GM23338 (cell line): Measurements from ENCODE around the gene OR2F2. TPM values are rescaled to one million over a fixed set of nuclear protein-coding genes. Genes with fewer than 3 reads are reported as not detected.

ENCODE experiments used
- ATAC-seq: fragments of 200-7000 bp; cut with Tn5 transposase; 3 replicates; pipeline ENCODE4 v1.9.1; 2020
- DNase-seq: peaks from one replicate; pipeline ENCODE4 v3.0.0-alpha.2; 2015; ENCODE audit warnings: low spot score
- H2AFZ ChIP-seq: fragments of 200-600 bp; sonication (generic); 2 replicates; pipeline ENCODE4 v1.8.0; 2016; ENCODE audit warnings: antibody characterized with exemption, mild to moderate bottlenecking, moderate library complexity
- H3F3A ChIP-seq: fragments of 200-600 bp; sonication (generic); replicated peaks from 2 replicates; pipeline ENCODE4 v1.8.0; 2017; ENCODE audit warnings: antibody characterized with exemption, mixed run types, low read depth
- H3K27ac ChIP-seq: fragments of 200-600 bp; sonication (generic); 2 replicates; pipeline ENCODE4 v1.6.1; 2016; ENCODE audit warnings: low read depth
- H3K27me3 ChIP-seq: fragments of 200-600 bp; sonication (generic); 2 replicates; pipeline ENCODE4 v1.8.0; 2016; ENCODE audit warnings: mild to moderate bottlenecking, mixed run types, moderate library complexity; ENCODE audit not compliant: insufficient read depth
- H3K36me3 ChIP-seq: fragments of 200-600 bp; sonication (generic); 2 replicates; pipeline ENCODE4 v1.8.0; 2016; ENCODE audit warnings: mild to moderate bottlenecking; ENCODE audit not compliant: insufficient read depth
- H3K4me1 ChIP-seq: fragments of 200-600 bp; sonication (generic); 2 replicates; pipeline ENCODE4 v1.8.0; 2016; ENCODE audit warnings: mild to moderate bottlenecking, moderate library complexity; ENCODE audit not compliant: insufficient read depth
- H3K4me2 ChIP-seq: fragments of 200-600 bp; sonication (generic); 2 replicates; pipeline ENCODE4 v1.7.1; 2017; ENCODE audit warnings: mixed run types
- H3K4me3 ChIP-seq: fragments of 200-600 bp; sonication (generic); 2 replicates; pipeline ENCODE4 v1.6.1; 2016; ENCODE audit warnings: mixed run types
- H3K79me2 ChIP-seq: fragments of 200-600 bp; sonication (generic); replicated peaks from 2 replicates; pipeline ENCODE4 v1.8.0; 2017; ENCODE audit warnings: mild to moderate bottlenecking; ENCODE audit not compliant: insufficient read depth
- H3K9me2 ChIP-seq: fragments of 200-600 bp; sonication (generic); 2 replicates; pipeline ENCODE4 v1.8.0; 2017; ENCODE audit not compliant: insufficient read depth
- H4K20me1 ChIP-seq: fragments of 200-600 bp; sonication (generic); replicated peaks from 2 replicates; pipeline ENCODE4 v1.8.0; 2017; ENCODE audit warnings: mild to moderate bottlenecking; ENCODE audit not compliant: insufficient read depth
- H3K27ac Mint-ChIP-seq: 2 replicates; pipeline ENCODE4 v1.8.0; 2020; ENCODE audit warnings: inconsistent platforms, mild to moderate bottlenecking, moderate library complexity, mixed read lengths
- H3K27me3 Mint-ChIP-seq: 3 replicates; pipeline ENCODE4 v1.8.0; 2022; ENCODE audit warnings: low read depth, mild to moderate bottlenecking, moderate library complexity, mixed read lengths, inconsistent platforms; ENCODE audit not compliant: insufficient read depth, poor library complexity
- H3K36me3 Mint-ChIP-seq: 3 replicates; pipeline ENCODE4 v1.8.0; 2021; ENCODE audit warnings: low read depth, mild to moderate bottlenecking, inconsistent platforms, moderate library complexity, mixed read lengths
- H3K4me1 Mint-ChIP-seq: 3 replicates; pipeline ENCODE4 v1.8.0; 2020; ENCODE audit warnings: mild to moderate bottlenecking, inconsistent platforms, mixed read lengths
- H3K4me3 Mint-ChIP-seq: 3 replicates; pipeline ENCODE4 v1.8.0; 2021; ENCODE audit warnings: moderate library complexity, mild to moderate bottlenecking, inconsistent platforms, mixed read lengths
- H3K9me3 Mint-ChIP-seq: 3 replicates; pipeline ENCODE4 v1.8.0; 2020; ENCODE audit warnings: moderate library complexity, mild to moderate bottlenecking, inconsistent platforms, mixed read lengths
- CREB1 ChIP-seq: fragments of 250-450 bp; sonication (Bioruptor Pico); IDR thresholded peaks from 2 replicates; pipeline ENCODE4 v1.5.0; 2020; ENCODE audit warnings: low read depth, mild to moderate bottlenecking, moderate library complexity
- CTCF ChIP-seq, 2 experiments: fragments of 200-600 bp in 1 of 2; sonication (generic) in 1 of 2; conservative IDR thresholded peaks; 2 replicates each; pipeline versions ENCODE4 v1.5.1 to v1.6.1; 2016 to 2017; ENCODE audit warnings: antibody characterized with exemption in 2 of 2, low read depth in 2 of 2, mild to moderate bottlenecking in 2 of 2, moderate library complexity in 1 of 2
- ETS1 ChIP-seq: IDR thresholded peaks from 2 replicates; pipeline ENCODE4 v1.6.1; 2016; ENCODE audit warnings: antibody characterized with exemption
- EZH2 ChIP-seq: fragments of 200-600 bp; sonication (generic); IDR thresholded peaks from one replicate; pipeline ENCODE4 v1.8.0; 2017; ENCODE audit warnings: antibody characterized with exemption, mild to moderate bottlenecking, low read depth; ENCODE audit not compliant: unreplicated experiment
- EZH2phosphoT487 ChIP-seq: fragments of 200-600 bp; sonication (generic); IDR thresholded peaks from one replicate; pipeline ENCODE4 v1.8.1; 2018; ENCODE audit warnings: antibody characterized with exemption; ENCODE audit not compliant: unreplicated experiment
- JUNB ChIP-seq: IDR thresholded peaks from one replicate; pipeline ENCODE4 v1.6.1; 2016; ENCODE audit warnings: antibody characterized with exemption; ENCODE audit not compliant: unreplicated experiment
- NANOG ChIP-seq: IDR thresholded peaks from 2 replicates; pipeline ENCODE4 v1.6.1; 2016; ENCODE audit warnings: antibody characterized with exemption, borderline replicate concordance
- POLR2AphosphoS5 ChIP-seq: IDR thresholded peaks from 2 replicates; pipeline ENCODE4 v1.6.1; 2016; ENCODE audit warnings: antibody characterized with exemption, low read depth
- REST ChIP-seq: IDR thresholded peaks from one replicate; pipeline ENCODE4 v1.6.1; 2018; ENCODE audit warnings: antibody characterized with exemption; ENCODE audit not compliant: unreplicated experiment
- STAT1 ChIP-seq: IDR thresholded peaks from one replicate; pipeline ENCODE4 v1.6.1; 2016; ENCODE audit warnings: antibody characterized with exemption; ENCODE audit not compliant: unreplicated experiment
- ZNF114 ChIP-seq: fragments of 250-450 bp; sonication (Bioruptor Pico); IDR thresholded peaks from 2 replicates; pipeline ENCODE4 v1.5.0; 2020; ENCODE audit warnings: mild to moderate bottlenecking, moderate library complexity
- ZNF331 ChIP-seq: fragments of 250-450 bp; sonication (Bioruptor Pico); IDR thresholded peaks from 2 replicates; pipeline ENCODE4 v1.5.0; 2020; ENCODE audit warnings: low read depth, mild to moderate bottlenecking, moderate library complexity
- ZNF462 ChIP-seq: fragments of 250-450 bp; sonication (Bioruptor Pico); IDR thresholded peaks from 2 replicates; pipeline ENCODE4 v1.5.0; 2020; ENCODE audit warnings: mild to moderate bottlenecking, moderate library complexity
- polyA plus RNA-seq: library from polyadenylated mRNA; unstranded; fragments of >200 nt; fragmentation: Nextera tagmentation; extraction: Ambion mirVana; gene quantifications from 2 replicates; pipeline ENCODE4 v1.2.1, GENCODE V29; 2016
- total RNA-seq: library from RNA; depleted of rRNA; stranded (reverse); fragments of >200 nt; shearing (Covaris generic); gene quantifications from 2 replicates; pipeline ENCODE4 v1.2.3, GENCODE V29; 2014

Gene OR2F2
- total and polyA plus RNA-seq, 2 experiments from 2014 or later, result not detected

- ATAC-seq (peak; percentile 80), DNase-seq (peak; percentile 93)
- Histone ChIP-seq H4K20me1 (no peaks in the 10 kb centered on the region), H3K27ac (no peak overlapping the region), H3K9me2 (no peaks in the 10 kb centered on the region), H3K36me3 (no peaks in the 10 kb centered on the region), H2AFZ (no peak overlapping the region), H3K4me2 (peak overlapping the region; percentile 39), H3K4me3 (no peak overlapping the region), H3K27me3 (no peaks in the 10 kb centered on the region), H3K4me1 (peaks cover 34% of the 10 kb centered on the region), H3K79me2 (no peaks in the 10 kb centered on the region), H3F3A (no peaks in the 10 kb centered on the region)
- TF ChIP-seq CTCF (conservative IDR thresholded peaks at IDR 0.05; ENCODE audit: low read depth in 2 of 2), result no peak
- TF ChIP-seq ZNF331 (CRISPR knock-in tag), result no peak
- TF ChIP-seq STAT1, result no peak
- TF ChIP-seq POLR2AphosphoS5, result no peak
- peak; percentile 27; the same call in 1 of the 2 replicates for TF ChIP-seq NANOG
- TF ChIP-seq REST, result no peak
- 0 out of 2 replicates have a peak, but pooled peaks have one; percentile 19 for TF ChIP-seq ZNF114
- TF ChIP-seq JUNB, result no peak
- TF ChIP-seq EZH2phosphoT487, result no peak
- peak; percentile 89 for TF ChIP-seq ZNF462
- peak; percentile 71 for TF ChIP-seq CREB1 (CRISPR knock-in tag)
- peak; percentile 46; the same call in 1 of the 2 replicates for TF ChIP-seq ETS1
- TF ChIP-seq EZH2, result no peak
- peaks cover 6% of the 10 kb centered on the region for H3K27me3 Mint-ChIP-seq
- peaks cover 45% of the 10 kb centered on the region for H3K4me1 Mint-ChIP-seq
- no peaks in the 10 kb centered on the region; the same call in 2 of the 3 replicates for H3K36me3 Mint-ChIP-seq
- no peak overlapping the region for H3K27ac Mint-ChIP-seq
- H3K4me3 Mint-ChIP-seq, result no peak overlapping the region
- 0 out of 3 replicates have a peak, but pooled peaks cover 2% of the 10 kb centered on the region for H3K9me3 Mint-ChIP-seq
Observed at GRCh38 chr7:143906895-143907294, 28.1 kb upstream of the OR2F2 start.
